B cell (primary cell): ENCODE measurements around the gene MMS19. TPM values are rescaled to one million over a fixed set of nuclear protein-coding genes. Genes with fewer than 3 reads are reported as not detected.
A peak's percentile ranks its signal among the peaks of the same experiment; 100 is the strongest.

Experiments used
- ATAC-seq: fragments of 200-7000 bp; cut with Tn5 transposase; one replicate; pipeline ENCODE4 v1.10.0; 2021; ENCODE audit warnings: low read depth, mild to moderate bottlenecking, moderate number of reproducible peaks, moderate library complexity
- CTCF ChIA-PET: fragments of 350-600 bp; sonication (Branson Sonifier 250); formaldehyde crosslinking; loops from one replicate; lab custom pipeline; 2021; ENCODE audit warnings: antibody characterized with exemption, inconsistent platforms; lab: Charles Lee
- POLR2A ChIA-PET: fragments of 350-600 bp; sonication (Branson Sonifier 250); formaldehyde crosslinking; loops from one replicate; lab custom pipeline; 2021; ENCODE audit warnings: antibody characterized with exemption; lab: Charles Lee
- DNase-seq: peaks from one replicate; pipeline ENCODE4 v3.0.0; 2013
- H2AFZ ChIP-seq: 2 replicates; pipeline ENCODE4 v1.6.1; 2012; ENCODE audit warnings: mild to moderate bottlenecking, low read depth, low read length; ENCODE audit not compliant: insufficient read depth, poor library complexity, severe bottlenecking
- H3K27ac ChIP-seq, 2 donors: 1 replicate in 1 of 2; 2 replicates in 1 of 2; pipeline ENCODE4 v1.5.1; 2012 to 2013; ENCODE audit warnings: low read length in 2 of 2, mild to moderate bottlenecking in 2 of 2, moderate library complexity in 1 of 2
- H3K27me3 ChIP-seq, 4 experiments: fragments of 200-600 bp in 1 of 4; sonication (generic) in 1 of 4; replicated peaks in 1 of 4; 1 replicate in 2 of 4; 2 replicates in 2 of 4; pipeline versions ENCODE4 v1.6.1 to v1.7.0; 2013 to 2016; ENCODE audit warnings: low read length in 3 of 4, mild to moderate bottlenecking in 2 of 4, mixed read lengths in 1 of 4, moderate library complexity in 1 of 4; ENCODE audit not compliant: insufficient read depth in 4 of 4, control insufficient read depth in 3 of 4; ENCODE audit errors: control extremely low read depth in 1 of 4
- H3K36me3 ChIP-seq, 2 experiments: replicated peaks in 1 of 2; 1 replicate in 1 of 2; 2 replicates in 1 of 2; pipeline versions ENCODE4 v1.6.1 to v1.7.1; 2013; ENCODE audit warnings: low read length in 1 of 2; ENCODE audit not compliant: insufficient read depth in 2 of 2, control insufficient read depth in 1 of 2; ENCODE audit errors: control extremely low read depth in 1 of 2, extremely low read depth in 1 of 2
- H3K4me1 ChIP-seq, 2 donors: fragments of 200-600 bp in 1 of 2; sonication (generic) in 1 of 2; 1 replicate in 1 of 2; 2 replicates in 1 of 2; pipeline versions ENCODE4 v1.5.1 to v1.6.1; 2013 to 2017; ENCODE audit warnings: low read length in 2 of 2; ENCODE audit not compliant: control insufficient read depth in 2 of 2, insufficient read depth in 2 of 2
- H3K4me2 ChIP-seq: replicated peaks from 2 replicates; pipeline ENCODE3; 2012; ENCODE audit warnings: mild to moderate bottlenecking, low read depth, low read length; ENCODE audit not compliant: poor library complexity, severe bottlenecking
- H3K4me3 ChIP-seq, 5 experiments: fragments of 200-600 bp in 1 of 5; sonication (generic) in 1 of 5; 1 replicate in 3 of 5; 2 replicates in 2 of 5; pipeline versions ENCODE4 v1.5.1 to v1.7.0; 2011 to 2016; ENCODE audit warnings: low read length in 4 of 5, mild to moderate bottlenecking in 4 of 5, low read depth in 2 of 5, control low read depth in 1 of 5, moderate library complexity in 1 of 5; ENCODE audit not compliant: insufficient read depth in 1 of 5; ENCODE audit errors: control extremely low read depth in 1 of 5, extremely low read depth in 1 of 5
- H3K79me2 ChIP-seq: fragments of 200-600 bp; sonication (generic); one replicate; pipeline ENCODE4 v1.6.0; 2016; ENCODE audit warnings: low read length; ENCODE audit not compliant: control insufficient read depth, insufficient read depth
- H3K9ac ChIP-seq: fragments of 200-600 bp; sonication (generic); 2 replicates; pipeline ENCODE4 v1.6.1; 2017; ENCODE audit warnings: mild to moderate bottlenecking, low read length, moderate library complexity
- H3K9me3 ChIP-seq, 3 donors: one replicate each; pipeline versions ENCODE4 v1.6.1 to v1.7.1; 2013; ENCODE audit warnings: low read length in 2 of 3; ENCODE audit not compliant: control insufficient read depth in 2 of 3, insufficient read depth in 1 of 3; ENCODE audit errors: control extremely low read depth in 1 of 3
- H4K20me1 ChIP-seq: 2 replicates; pipeline ENCODE4 v1.6.0; 2012; ENCODE audit warnings: mild to moderate bottlenecking, low read length; ENCODE audit not compliant: insufficient read depth, control insufficient read depth, poor library complexity, severe bottlenecking
- H3K27ac Mint-ChIP-seq: one replicate; pipeline ENCODE4 v1.8.0; 2021; ENCODE audit warnings: mixed read lengths
- H3K27me3 Mint-ChIP-seq: one replicate; pipeline ENCODE4 v1.8.0; 2021; ENCODE audit warnings: mixed read lengths
- H3K4me1 Mint-ChIP-seq: one replicate; pipeline ENCODE4 v1.8.0; 2021; ENCODE audit warnings: mixed read lengths
- H3K4me3 Mint-ChIP-seq: one replicate; pipeline ENCODE4 v1.8.0; 2021; ENCODE audit warnings: mixed read lengths
- H3K9me3 Mint-ChIP-seq: one replicate; pipeline ENCODE4 v1.8.0; 2022; ENCODE audit warnings: mixed read lengths; ENCODE audit not compliant: insufficient read depth
- EZH2 ChIP-seq: IDR thresholded peaks from 2 replicates; pipeline ENCODE4 v1.6.1; 2012; ENCODE audit warnings: borderline replicate concordance, low read depth, mild to moderate bottlenecking, moderate library complexity, low read length; ENCODE audit not compliant: insufficient read depth, poor library complexity, severe bottlenecking
- WGBS: methylation state at CpG from one replicate; pipeline ENCODE4 v1.1.5; 2013; ENCODE audit warnings: missing lambda C conversion rate; ENCODE audit not compliant: insufficient coverage; 5-methylcytosine and 5-hydroxymethylcytosine counted together
- intact Hi-C: fragments of 100-400 bp; cut with micrococcal nuclease; formaldehyde crosslinking; loops from one replicate; pipeline ENCODE4 v1.10.0; 2022
- polyA plus RNA-seq: library from polyadenylated mRNA; depleted of rRNA; stranded (reverse); fragments of >200 nt; gene quantifications from 2 replicates; pipeline ENCODE4 v1.2.3, GENCODE V29; 2012
- total RNA-seq, 2 donors: library from RNA; stranded (reverse); fragments of 120-200 nt in 1 of 2; gene quantifications; 1 replicate in 1 of 2; 2 replicates in 1 of 2; pipeline versions ENCODE4 v1.2.3 to v1.2.4, GENCODE V29; 2013 to 2022
- TF ChIP-seq, protein P1 (sequence below): fragments of 200-600 bp; IDR thresholded peaks from one replicate; pipeline ENCODE4 v1.8.0; 2022; ENCODE audit warnings: antibody characterized with exemption, mild to moderate bottlenecking

The MMS19 gene
- total and polyA plus RNA-seq, 2 donors (not counting 1 experiment from before 2014, with no cell fraction given): 82.1 to 102 TPM

GRCh38 chr10:97463363-97464132 is 34.7 kb downstream of the MMS19 start:
- no peak overlapping the region for H3K9ac ChIP-seq
- peaks cover 26 to 92% of the 10 kb centered on the region in 2 experiments for H3K36me3 ChIP-seq
- H3K9me3 ChIP-seq: no peaks in the 10 kb centered on the region
- no peaks in the 10 kb centered on the region for H3K27me3 ChIP-seq
- ATAC-seq (peak; percentile 71), DNase-seq (peak; percentile 54)
- no peaks in the 10 kb centered on the region for H3K27me3 Mint-ChIP-seq
- no peaks in the 10 kb centered on the region for H3K4me1 ChIP-seq
- ChIA-PET POLR2A (no interaction called here), CTCF (interaction anchor here (0.6 to 8.4 kb wide), 7 partner anchors 11 to 245 kb away, joined by 3 to 96 read pairs (median 4); no protein-coding TSS in a partner anchor)
- intact Hi-C loops: loop anchor here (1.0 to 2.0 kb wide), 2 partner anchors 17 to 56 kb away; partner anchors contain the start of genes EXOSC1 and ZDHHC16
- H3K27ac Mint-ChIP-seq: peak overlapping the region; percentile 17
- H4K20me1 ChIP-seq: no peaks in the 10 kb centered on the region
- H2AFZ ChIP-seq: no peak overlapping the region
- H3K4me3 Mint-ChIP-seq: no peak overlapping the region
- no peak overlapping the region for H3K27ac ChIP-seq
- H3K4me2 ChIP-seq: no peak overlapping the region
- no peak for TF ChIP-seq EZH2
- TF ChIP-seq, protein P1, sequence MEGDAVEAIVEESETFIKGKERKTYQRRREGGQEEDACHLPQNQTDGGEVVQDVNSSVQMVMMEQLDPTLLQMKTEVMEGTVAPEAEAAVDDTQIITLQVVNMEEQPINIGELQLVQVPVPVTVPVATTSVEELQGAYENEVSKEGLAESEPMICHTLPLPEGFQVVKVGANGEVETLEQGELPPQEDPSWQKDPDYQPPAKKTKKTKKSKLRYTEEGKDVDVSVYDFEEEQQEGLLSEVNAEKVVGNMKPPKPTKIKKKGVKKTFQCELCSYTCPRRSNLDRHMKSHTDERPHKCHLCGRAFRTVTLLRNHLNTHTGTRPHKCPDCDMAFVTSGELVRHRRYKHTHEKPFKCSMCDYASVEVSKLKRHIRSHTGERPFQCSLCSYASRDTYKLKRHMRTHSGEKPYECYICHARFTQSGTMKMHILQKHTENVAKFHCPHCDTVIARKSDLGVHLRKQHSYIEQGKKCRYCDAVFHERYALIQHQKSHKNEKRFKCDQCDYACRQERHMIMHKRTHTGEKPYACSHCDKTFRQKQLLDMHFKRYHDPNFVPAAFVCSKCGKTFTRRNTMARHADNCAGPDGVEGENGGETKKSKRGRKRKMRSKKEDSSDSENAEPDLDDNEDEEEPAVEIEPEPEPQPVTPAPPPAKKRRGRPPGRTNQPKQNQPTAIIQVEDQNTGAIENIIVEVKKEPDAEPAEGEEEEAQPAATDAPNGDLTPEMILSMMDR: peak; percentile 86
- no peaks in the 10 kb centered on the region for H3K9me3 Mint-ChIP-seq
- H3K79me2 ChIP-seq: no peaks in the 10 kb centered on the region
- no peaks in the 10 kb centered on the region for H3K4me1 Mint-ChIP-seq
- no peak overlapping the region for H3K4me3 ChIP-seq
- WGBS: 100% methylated on average over 1 of the region's 4 CpGs

DNA sequence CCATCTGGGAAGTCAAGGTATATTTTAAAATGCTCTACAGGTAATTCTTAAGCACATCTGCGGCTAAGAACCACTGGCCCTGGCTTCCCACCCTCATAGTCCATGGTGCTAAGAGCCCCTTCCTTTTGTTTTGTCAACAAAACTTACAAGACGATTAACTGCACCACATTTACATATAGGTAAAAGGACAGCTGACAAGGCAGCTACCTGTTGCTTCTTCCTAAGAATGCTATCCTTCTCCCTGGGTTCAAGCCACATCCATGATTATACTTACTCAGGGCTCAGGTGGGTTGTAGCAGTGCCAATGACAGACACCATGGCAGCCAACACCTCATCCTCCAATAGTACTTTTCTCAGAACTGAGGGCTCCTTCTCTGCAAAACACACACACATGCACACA is 35.9 kb downstream of the MMS19 start:
- H3K9me3 Mint-ChIP-seq: no peaks in the 10 kb centered on the region
- Histone ChIP-seq H3K4me3 (no peak overlapping the region), H3K9me3 (no peaks in the 10 kb centered on the region), H3K79me2 (no peaks in the 10 kb centered on the region), H3K27me3 (no peaks in the 10 kb centered on the region), H3K27ac (no peak overlapping the region), H3K4me1 (no peaks in the 10 kb centered on the region), H3K4me2 (no peak overlapping the region), H3K36me3 (peaks cover 26 to 90% of the 10 kb centered on the region in 2 experiments), H4K20me1 (no peaks in the 10 kb centered on the region), H3K9ac (no peak overlapping the region), H2AFZ (no peak overlapping the region)
- POLR2A ChIA-PET: no interaction called here
- CTCF ChIA-PET: interaction anchor here (0.7 to 8.4 kb wide), 3 partner anchors 14 to 90 kb away, joined by 3 to 96 read pairs (median 5); no protein-coding TSS in a partner anchor
- DNase-seq (no peak), ATAC-seq (no peak)
- no peak for TF ChIP-seq EZH2
- TF ChIP-seq, protein P1: no peak
- 100% methylated on average over 1 of the region's 2 CpGs for WGBS
- no peak overlapping the region for H3K4me3 Mint-ChIP-seq
- intact Hi-C loops: loop anchor here (2.0 kb wide), 1 partner anchor 16 kb away; the partner anchor contains the start of genes EXOSC1 and ZDHHC16
- no peak overlapping the region for H3K27ac Mint-ChIP-seq
- H3K27me3 Mint-ChIP-seq: no peaks in the 10 kb centered on the region
- no peaks in the 10 kb centered on the region for H3K4me1 Mint-ChIP-seq
